Measurements from ENCODE around the gene TRAPPC3. TPM values are rescaled to one million over a fixed set of nuclear protein-coding genes. Genes with fewer than 3 reads are reported as not detected.
"Not testable (repeated sequence)": the region's sequence is repeated elsewhere in the genome, so short reads cannot be mapped to it uniquely, and the experiment has no call there.

The TRAPPC3 gene
- polyA plus RNA-seq (ENCODE audit: insufficient read length in 12 of 12): 10 to 100 TPM in 11 of 12 donors, not detected in 1; 25.8 to 46.5 (median 38.1) TPM
- long read RNA-seq, donor 1, transcript TRAPPC3-204 (5 exons, 1,265 nt): major isoform, 32 of 41 reads
- long read RNA-seq, donor 1, partial matches to known transcripts: 6 of 41 reads
- long read RNA-seq, donor 1, other reads (novel, unspliced or antisense): 0 of 41 reads
- long read RNA-seq, donor 2, transcript TRAPPC3-204 (5 exons, 1,265 nt): major isoform, 26 of 32 reads
- long read RNA-seq, donor 2, partial matches to known transcripts: 0 of 32 reads
- long read RNA-seq, donor 2, other reads (novel, unspliced or antisense): 0 of 32 reads
- long read RNA-seq, donor 3, transcript TRAPPC3-204 (5 exons, 1,265 nt): major isoform, 10 of 11 reads
- long read RNA-seq, donor 3, partial matches to known transcripts: 0 of 11 reads
- long read RNA-seq, donor 3, other reads (novel, unspliced or antisense): 0 of 11 reads
- long read RNA-seq, donor 4, partial matches to known transcripts: 56 of 66 reads
- long read RNA-seq, donor 4, other reads (novel, unspliced or antisense): 7 of 66 reads
- long read RNA-seq, donor 5, transcript TRAPPC3-204 (5 exons, 1,265 nt): major isoform, 26 of 58 reads
- long read RNA-seq, donor 5, partial matches to known transcripts: 24 of 58 reads
- long read RNA-seq, donor 5, other reads (novel, unspliced or antisense): 6 of 58 reads
- long read RNA-seq, donor 6, transcript TRAPPC3-204 (5 exons, 1,265 nt): major isoform, 10 of 12 reads
- long read RNA-seq, donor 6, partial matches to known transcripts: 0 of 12 reads
- long read RNA-seq, donor 6, other reads (novel, unspliced or antisense): 0 of 12 reads
- long read RNA-seq, donor 7, transcript TRAPPC3-204 (5 exons, 1,265 nt): major isoform, 11 of 11 reads
- long read RNA-seq, donor 7, partial matches to known transcripts: 0 of 11 reads
- long read RNA-seq, donor 7, other reads (novel, unspliced or antisense): 0 of 11 reads
- long read RNA-seq, donor 8, transcript TRAPPC3-204 (5 exons, 1,265 nt): major isoform, 17 of 107 reads
- long read RNA-seq, donor 8, partial matches to known transcripts: 70 of 107 reads
- long read RNA-seq, donor 8, other reads (novel, unspliced or antisense): 18 of 107 reads
- long read RNA-seq, donor 9, transcript TRAPPC3-204 (5 exons, 1,265 nt): major isoform, 17 of 18 reads
- long read RNA-seq, donor 9, partial matches to known transcripts: 0 of 18 reads
- long read RNA-seq, donor 9, other reads (novel, unspliced or antisense): 0 of 18 reads
- long read RNA-seq, donor 10, transcript TRAPPC3-204 (5 exons, 1,265 nt): major isoform, 14 of 154 reads
- long read RNA-seq, donor 10, partial matches to known transcripts: 133 of 154 reads
- long read RNA-seq, donor 10, other reads (novel, unspliced or antisense): 6 of 154 reads
- long read RNA-seq, donor 11, transcript TRAPPC3-204 (5 exons, 1,265 nt): major isoform, 27 of 30 reads
- long read RNA-seq, donor 11, partial matches to known transcripts: 0 of 30 reads
- long read RNA-seq, donor 11, other reads (novel, unspliced or antisense): 0 of 30 reads

DNA sequence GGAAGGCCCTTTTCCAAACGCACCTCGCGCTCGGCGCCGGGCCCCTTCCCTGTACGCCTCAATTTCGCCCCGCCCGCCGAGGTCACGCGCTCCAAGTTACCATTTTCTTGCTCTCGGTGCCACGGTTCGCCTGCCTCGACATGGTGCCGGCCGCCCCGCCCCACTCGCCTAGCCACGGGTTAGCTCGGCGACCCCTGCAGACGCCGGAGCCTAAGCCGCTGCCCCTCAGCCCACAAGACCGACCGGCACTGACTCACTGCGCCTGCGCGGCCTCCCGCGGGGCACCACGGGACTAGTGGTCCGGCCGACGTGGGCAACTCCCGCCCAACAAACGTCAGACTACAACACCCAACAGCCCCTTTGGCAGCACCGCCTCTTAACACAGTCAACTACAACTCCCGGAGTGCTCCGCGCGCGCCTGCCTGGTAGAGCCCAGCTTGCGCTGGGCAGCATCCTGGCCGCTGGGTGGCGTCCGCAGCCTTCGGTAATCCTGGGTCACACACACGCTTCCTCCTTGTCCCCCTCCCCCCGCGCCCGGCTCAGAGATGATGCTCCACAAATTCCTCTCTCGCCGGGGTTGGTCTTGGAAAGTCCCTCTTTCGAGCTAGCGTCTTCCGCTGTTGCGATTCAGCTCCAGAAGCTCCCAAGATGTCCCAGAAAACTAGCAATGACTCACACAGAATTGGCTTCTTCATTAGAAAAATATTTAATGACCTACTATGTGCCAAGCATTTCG is at the start of gene TRAPPC3:
Gene TRAPPC3, minus strand, starts transcription at position 250 of the 736 bp plus-strand sequence. Its CDS starts 108 bp downstream, at position 142.
- DNase-seq: peak; percentile 100

DNA sequence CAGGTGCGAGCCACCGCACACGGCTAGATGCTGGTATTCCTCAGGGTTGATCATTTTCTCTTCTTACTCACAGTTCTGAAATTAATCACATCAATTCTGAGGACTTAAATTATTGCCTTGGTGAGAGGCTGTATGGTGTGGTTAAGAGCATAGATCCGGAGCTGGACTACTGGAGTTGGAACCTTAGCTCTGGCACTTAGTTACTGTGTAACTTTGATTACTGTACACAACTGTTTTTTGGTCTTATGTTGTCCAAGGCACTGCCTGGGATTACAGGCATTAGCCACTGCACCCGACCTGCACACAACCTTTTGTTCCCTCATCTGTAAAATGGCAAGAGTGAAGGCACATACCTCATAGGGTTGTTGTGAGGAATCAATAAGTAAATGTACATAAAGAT is 49.4 kb upstream of the TRAPPC3 start:
- DNase-seq: no peak

DNA sequence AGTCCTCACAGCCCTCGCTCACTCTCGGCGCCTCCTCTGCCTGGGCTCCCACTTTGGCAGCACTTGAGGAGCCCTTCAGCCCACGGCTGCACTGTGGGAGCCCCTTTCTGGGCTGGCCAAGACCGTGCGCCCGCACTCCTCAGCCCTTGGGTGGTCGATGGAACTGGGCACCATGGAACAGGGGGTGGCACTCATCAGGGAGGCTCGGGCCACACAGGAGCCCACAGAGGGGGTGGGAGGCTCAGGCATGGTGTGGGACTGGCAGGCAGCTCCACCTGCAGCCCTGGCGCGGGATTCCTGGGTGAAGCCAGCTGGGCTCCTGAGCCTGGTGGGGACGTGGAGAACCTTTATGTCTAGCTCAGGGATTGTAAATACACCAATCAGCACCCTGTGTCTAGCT is 47.5 kb upstream of the TRAPPC3 start:
- DNase-seq: not testable (repeated sequence)

GRCh38 chr1:36187800-36188593 is 38.7 kb upstream of the TRAPPC3 start:
- peak; percentile 79 for DNase-seq

GRCh38 chr1:36183309-36183856 is 34.1 kb upstream of the TRAPPC3 start:
- DNase-seq: no peak

DNA sequence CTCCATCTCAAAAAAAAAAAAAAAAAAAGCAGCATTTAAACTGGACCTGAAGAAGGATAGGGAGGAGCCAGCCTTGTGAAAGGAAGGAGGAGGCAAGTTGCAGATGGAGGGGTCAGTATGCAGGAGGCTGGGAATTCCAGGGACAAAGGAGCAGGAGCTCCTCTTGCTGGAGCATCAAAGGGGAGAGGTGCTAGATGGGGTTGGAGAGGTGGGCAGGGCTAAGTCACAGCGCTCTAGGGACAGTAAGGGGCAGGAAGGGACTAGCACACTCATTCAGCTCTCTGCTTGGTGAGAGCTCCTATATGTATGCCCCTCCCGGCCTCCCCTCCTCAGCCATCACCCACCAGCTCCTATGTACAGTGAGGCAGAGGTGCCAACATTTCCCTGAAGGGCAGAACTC is 33.4 kb upstream of the TRAPPC3 start:
- no peak for DNase-seq

GRCh38 chr1:36179220-36179600 is 29.9 kb upstream of the TRAPPC3 start:
- DNase-seq: no peak

- DNase-seq: no peak
Observed at GRCh38 chr1:36178471-36179219, 29.4 kb upstream of the TRAPPC3 start.

GRCh38 chr1:36177589-36178431 is 28.5 kb upstream of the TRAPPC3 start:
- no peak for DNase-seq

- no peak for DNase-seq
Observed at GRCh38 chr1:36176106-36176949, 27.0 kb upstream of the TRAPPC3 start.

GRCh38 chr1:36175137-36176095 is 26.1 kb upstream of the TRAPPC3 start:
- DNase-seq: no peak

DNA sequence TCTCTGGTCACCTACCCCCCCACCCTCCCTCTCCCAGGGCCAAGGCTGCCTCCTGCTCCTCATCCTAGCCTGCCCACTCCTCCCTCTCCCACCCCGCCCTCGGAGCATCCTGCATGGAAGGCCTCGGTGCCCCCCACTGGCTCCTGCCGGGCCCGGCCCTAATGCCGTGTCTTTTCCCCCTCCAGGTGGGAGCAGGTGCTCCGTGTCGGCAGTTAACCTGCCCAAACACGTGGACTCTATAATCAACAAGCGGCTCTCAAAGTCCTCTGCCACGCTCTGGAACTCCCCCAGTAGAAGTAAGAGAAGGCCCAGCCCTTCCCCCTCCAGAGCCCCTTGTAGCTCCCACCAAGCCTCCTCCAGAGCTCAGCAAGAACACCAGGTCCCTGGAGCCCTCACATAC is 25.4 kb upstream of the TRAPPC3 start:
- DNase-seq: no peak

DNA sequence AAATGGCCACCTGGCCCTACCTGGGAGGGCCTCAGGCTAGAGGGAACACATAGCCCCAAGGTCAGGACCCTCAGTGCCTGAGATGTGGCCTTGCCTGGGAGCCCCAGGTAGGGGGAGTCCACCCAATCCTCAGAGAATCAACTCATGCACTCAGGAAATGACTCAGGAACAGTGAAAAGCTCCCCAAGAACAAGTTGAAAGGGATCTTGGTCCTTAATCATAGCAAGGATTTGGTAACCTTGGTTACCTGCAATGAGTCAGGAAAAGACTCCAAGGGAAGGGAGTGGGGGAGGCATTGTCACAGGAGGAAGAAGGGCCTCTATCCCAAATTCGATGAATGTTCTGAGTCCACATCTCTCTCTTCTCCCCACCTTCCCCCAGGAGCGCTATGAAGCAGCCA is 23.7 kb upstream of the TRAPPC3 start:
- no peak for DNase-seq

GRCh38 chr1:36172017-36172747 is 22.9 kb upstream of the TRAPPC3 start:
- DNase-seq: no peak

Measured in muscle of arm (tissue), 14 donors.